MM.1S (cell line): ENCODE data around the gene GSC.
A peak's percentile ranks its signal among the peaks of the same experiment; 100 is the strongest.

Experiments
- DNase-seq: peaks from one replicate; pipeline ENCODE4 v3.0.0-alpha.2; 2015
- H2AFZ ChIP-seq: fragments of 300-600 bp; sonication (generic); 2 replicates; pipeline ENCODE4 v1.6.0; 2016; ENCODE audit warnings: antibody characterized with exemption, low read length
- H3F3A ChIP-seq: fragments of 300-600 bp; sonication (generic); 2 replicates; pipeline ENCODE4 v1.6.1; 2016; ENCODE audit warnings: mild to moderate bottlenecking, antibody characterized with exemption, low read length, moderate library complexity, mixed read lengths; ENCODE audit not compliant: insufficient read depth
- H3K27ac ChIP-seq: fragments of 300-600 bp; sonication (generic); 2 replicates; pipeline ENCODE4 v1.5.1; 2016; ENCODE audit warnings: mild to moderate bottlenecking, low read length
- H3K27me3 ChIP-seq: fragments of 300-600 bp; sonication (generic); replicated peaks from 2 replicates; pipeline ENCODE4 v1.6.0; 2016; ENCODE audit warnings: low read length; ENCODE audit not compliant: insufficient read depth
- H3K36me3 ChIP-seq: fragments of 300-600 bp; sonication (generic); replicated peaks from 2 replicates; pipeline ENCODE4 v1.6.1; 2016; ENCODE audit warnings: mild to moderate bottlenecking, low read length, mixed read lengths; ENCODE audit not compliant: insufficient read depth
- H3K4me1 ChIP-seq: fragments of 300-600 bp; sonication (generic); 2 replicates; pipeline ENCODE4 v1.6.1; 2016; ENCODE audit warnings: low read length, mixed read lengths
- H3K4me2 ChIP-seq: fragments of 300-600 bp; sonication (generic); 2 replicates; pipeline ENCODE4 v1.6.0; 2016; ENCODE audit warnings: low read depth, low read length
- H3K4me3 ChIP-seq: fragments of 300-600 bp; sonication (generic); 2 replicates; pipeline ENCODE4 v1.5.1; 2016; ENCODE audit warnings: low read length, mixed read lengths
- H3K79me2 ChIP-seq: fragments of 300-600 bp; sonication (generic); 2 replicates; pipeline ENCODE4 v1.6.1; 2016; ENCODE audit warnings: mixed run types, low read length, mixed read lengths
- H3K9ac ChIP-seq: fragments of 300-600 bp; sonication (generic); 2 replicates; pipeline ENCODE4 v1.6.1; 2016; ENCODE audit warnings: low read length, mixed read lengths
- H3K9me2 ChIP-seq: fragments of 300-600 bp; sonication (generic); replicated peaks from 2 replicates; pipeline ENCODE4 v1.6.1; 2016; ENCODE audit warnings: mild to moderate bottlenecking, low read length, mixed read lengths; ENCODE audit not compliant: insufficient read depth
- H3K9me3 ChIP-seq: fragments of 300-600 bp; sonication (generic); replicated peaks from 2 replicates; pipeline ENCODE4 v1.6.1; 2016; ENCODE audit warnings: mild to moderate bottlenecking, low read length, mixed read lengths; ENCODE audit not compliant: insufficient read depth
- H4K20me1 ChIP-seq: fragments of 300-600 bp; sonication (generic); 2 replicates; pipeline ENCODE4 v1.6.1; 2016; ENCODE audit warnings: mild to moderate bottlenecking, low read length, moderate library complexity, mixed read lengths; ENCODE audit not compliant: insufficient read depth
- EZH2 ChIP-seq: fragments of 300-600 bp; sonication (generic); optimal IDR thresholded peaks from 2 replicates; pipeline ENCODE3; 2017; ENCODE audit warnings: low read depth, mild to moderate bottlenecking, antibody characterized with exemption, low read length, mixed read lengths
- EZH2phosphoT487 ChIP-seq: fragments of 300-600 bp; sonication (generic); IDR thresholded peaks from 2 replicates; pipeline ENCODE4 v1.6.1; 2018; ENCODE audit warnings: antibody characterized with exemption, low read length
- TF ChIP-seq, protein P1 (sequence below): fragments of 300-600 bp; sonication (generic); IDR thresholded peaks from 2 replicates; pipeline ENCODE4 v1.5.1; 2016; ENCODE audit warnings: antibody characterized with exemption, low read length, mixed read lengths

GSC gene

DNA sequence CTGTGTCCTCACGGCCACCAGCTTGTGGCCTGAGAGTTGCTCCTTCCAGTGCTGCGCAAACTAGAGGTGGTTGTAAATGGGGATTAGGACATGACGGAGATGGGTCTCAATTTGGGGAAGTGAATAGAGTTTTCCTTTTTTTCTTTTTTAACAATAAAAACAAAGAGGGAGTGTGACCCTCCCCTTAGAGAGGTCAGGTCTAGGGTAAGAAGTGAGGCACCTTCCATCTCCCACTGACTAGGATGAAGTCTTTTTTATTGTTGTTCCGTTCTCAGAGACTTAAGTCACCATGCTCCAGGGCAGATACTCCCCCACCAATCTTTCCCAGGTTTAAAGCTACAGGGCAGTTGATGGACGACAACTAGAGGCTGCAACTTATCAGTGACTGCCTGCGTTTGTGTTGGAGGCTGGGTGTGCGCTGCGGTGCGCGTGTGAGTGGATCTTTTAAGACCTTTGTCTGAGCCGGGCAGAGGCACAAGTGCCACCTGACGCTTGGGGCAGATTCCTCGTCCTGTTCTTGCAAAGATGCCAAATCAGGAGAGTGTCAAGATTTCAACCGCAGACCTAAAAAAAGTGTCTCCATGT lies 2.1 kb upstream of the GSC start:
- DNase-seq = no peak
- H3K4me3 ChIP-seq = no peak overlapping the region
- peaks cover 42% of the 10 kb centered on the region for H3K27me3 ChIP-seq

DNA sequence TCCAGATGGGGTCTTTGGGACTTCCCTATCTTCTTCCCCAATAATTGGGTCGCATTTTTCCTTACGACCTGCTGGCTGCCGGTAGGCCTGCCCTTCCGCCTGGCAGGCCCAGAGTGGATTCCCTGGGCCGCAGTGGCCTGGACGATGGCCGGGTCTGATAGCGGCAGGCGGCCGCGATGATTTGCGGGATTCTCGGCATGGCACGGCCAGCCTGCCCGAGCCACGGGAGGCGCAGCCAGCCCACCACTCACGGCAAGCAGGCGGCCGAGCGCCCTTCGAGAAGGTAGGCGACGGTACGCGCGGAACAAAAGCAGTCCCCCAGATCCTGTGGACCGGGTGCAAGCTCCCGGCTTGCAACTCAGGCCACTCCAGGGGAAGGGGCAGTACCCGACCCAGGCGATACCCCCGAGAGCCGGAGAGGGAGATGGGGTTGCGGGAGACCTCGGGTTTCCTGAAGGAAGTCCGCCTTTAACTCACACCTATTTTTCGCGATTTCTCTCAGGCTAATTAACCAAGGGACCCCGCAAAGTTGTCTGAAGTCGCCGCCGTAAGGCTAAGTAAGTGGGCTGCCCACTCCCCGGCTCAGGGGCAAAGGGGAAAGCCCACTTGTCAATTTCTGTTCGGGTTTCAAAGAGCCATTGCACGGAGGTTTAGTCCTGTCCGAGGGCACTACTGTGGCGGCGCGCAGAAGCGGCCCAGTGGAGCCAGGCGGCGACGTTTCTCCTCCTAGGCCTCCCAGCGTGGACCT lies 1.4 kb upstream of the GSC start:
- Histone ChIP-seq H2AFZ (no peak overlapping the region), H3K36me3 (no peaks in the 10 kb centered on the region), H3K9me3 (no peaks in the 10 kb centered on the region), H3K27ac (no peak overlapping the region), H3K27me3 (peaks cover 45% of the 10 kb centered on the region), H3F3A (no peaks in the 10 kb centered on the region), H3K4me1 (no peaks in the 10 kb centered on the region), H3K4me2 (no peak overlapping the region), H3K79me2 (no peaks in the 10 kb centered on the region), H4K20me1 (no peaks in the 10 kb centered on the region), H3K9me2 (no peaks in the 10 kb centered on the region), H3K9ac (no peak overlapping the region), H3K4me3 (no peak overlapping the region)
- no peak for TF ChIP-seq EZH2
- no peak for DNase-seq

More for the DNA sequence above, 2.1 kb upstream of the GSC start:
- Histone ChIP-seq H3K79me2 (no peaks in the 10 kb centered on the region), H4K20me1 (no peaks in the 10 kb centered on the region), H3K27ac (no peak overlapping the region), H3K9me2 (no peaks in the 10 kb centered on the region), H3K4me1 (no peaks in the 10 kb centered on the region), H3K36me3 (no peaks in the 10 kb centered on the region), H2AFZ (no peak overlapping the region), H3K4me2 (no peak overlapping the region), H3K9me3 (no peaks in the 10 kb centered on the region), H3K9ac (no peak overlapping the region), H3F3A (no peaks in the 10 kb centered on the region)
- TF ChIP-seq EZH2 (no peak), EZH2phosphoT487 (no peak)
- TF ChIP-seq, protein P1, sequence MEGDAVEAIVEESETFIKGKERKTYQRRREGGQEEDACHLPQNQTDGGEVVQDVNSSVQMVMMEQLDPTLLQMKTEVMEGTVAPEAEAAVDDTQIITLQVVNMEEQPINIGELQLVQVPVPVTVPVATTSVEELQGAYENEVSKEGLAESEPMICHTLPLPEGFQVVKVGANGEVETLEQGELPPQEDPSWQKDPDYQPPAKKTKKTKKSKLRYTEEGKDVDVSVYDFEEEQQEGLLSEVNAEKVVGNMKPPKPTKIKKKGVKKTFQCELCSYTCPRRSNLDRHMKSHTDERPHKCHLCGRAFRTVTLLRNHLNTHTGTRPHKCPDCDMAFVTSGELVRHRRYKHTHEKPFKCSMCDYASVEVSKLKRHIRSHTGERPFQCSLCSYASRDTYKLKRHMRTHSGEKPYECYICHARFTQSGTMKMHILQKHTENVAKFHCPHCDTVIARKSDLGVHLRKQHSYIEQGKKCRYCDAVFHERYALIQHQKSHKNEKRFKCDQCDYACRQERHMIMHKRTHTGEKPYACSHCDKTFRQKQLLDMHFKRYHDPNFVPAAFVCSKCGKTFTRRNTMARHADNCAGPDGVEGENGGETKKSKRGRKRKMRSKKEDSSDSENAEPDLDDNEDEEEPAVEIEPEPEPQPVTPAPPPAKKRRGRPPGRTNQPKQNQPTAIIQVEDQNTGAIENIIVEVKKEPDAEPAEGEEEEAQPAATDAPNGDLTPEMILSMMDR = no peak

DNA sequence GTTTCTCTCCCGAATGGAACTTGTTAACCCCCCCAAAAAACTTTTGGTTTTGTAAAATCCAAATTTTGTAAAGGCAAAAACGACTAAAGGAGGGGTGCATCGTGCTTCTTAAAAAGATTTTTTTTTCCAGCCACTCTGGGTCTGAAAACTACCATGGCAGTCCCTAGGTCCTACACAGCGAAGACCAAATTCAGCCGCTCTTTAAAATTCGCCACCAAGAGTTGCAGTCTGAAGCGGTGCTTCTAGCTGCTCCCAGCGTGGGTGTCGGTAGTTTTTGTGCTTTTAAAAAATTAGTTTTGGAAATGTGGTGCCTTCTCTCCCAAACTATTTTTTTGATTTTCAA lies 873 bp upstream of the GSC start:
- Histone ChIP-seq H3K36me3 (no peaks in the 10 kb centered on the region), H3K9me2 (no peaks in the 10 kb centered on the region), H3K27me3 (peaks cover 45% of the 10 kb centered on the region), H3K79me2 (no peaks in the 10 kb centered on the region), H3K4me1 (no peaks in the 10 kb centered on the region), H3K27ac (no peak overlapping the region), H3K4me2 (no peak overlapping the region), H3K4me3 (no peak overlapping the region), H2AFZ (no peak overlapping the region), H3K9me3 (no peaks in the 10 kb centered on the region), H4K20me1 (no peaks in the 10 kb centered on the region), H3K9ac (no peak overlapping the region), H3F3A (no peaks in the 10 kb centered on the region)
- TF ChIP-seq EZH2 = no peak
- DNase-seq = no peak

DNA sequence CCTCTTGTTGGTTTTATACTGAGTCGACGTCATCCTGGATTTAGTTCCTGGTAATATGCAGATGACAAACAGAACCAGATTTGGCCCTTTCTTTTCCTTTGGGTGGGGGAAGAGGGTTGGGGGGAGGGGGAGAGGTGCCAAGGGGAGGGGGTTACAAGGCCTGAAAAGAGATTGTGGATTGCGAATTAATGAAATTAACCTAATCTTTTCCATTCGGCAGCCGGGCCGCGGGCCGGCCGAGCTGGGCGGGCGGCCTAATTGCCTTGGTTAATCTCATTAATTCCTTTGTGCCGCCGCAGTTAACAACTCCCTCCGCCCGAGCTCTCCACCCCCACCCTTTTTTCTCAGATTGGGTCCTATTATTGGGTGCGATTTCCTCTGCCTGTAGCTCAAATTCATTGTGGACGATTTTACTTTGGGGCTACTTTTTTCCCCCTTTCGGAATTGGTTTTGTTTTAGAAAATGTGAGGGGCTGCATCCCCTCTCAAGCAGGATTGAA lies 387 bp upstream of the GSC start:
- DNase-seq = no peak
- Histone ChIP-seq H4K20me1 (no peaks in the 10 kb centered on the region), H3K27ac (no peak overlapping the region), H3F3A (no peaks in the 10 kb centered on the region), H2AFZ (no peak overlapping the region), H3K27me3 (peaks cover 45% of the 10 kb centered on the region), H3K4me1 (no peaks in the 10 kb centered on the region), H3K79me2 (no peaks in the 10 kb centered on the region), H3K36me3 (no peaks in the 10 kb centered on the region), H3K9me3 (no peaks in the 10 kb centered on the region), H3K9ac (no peak overlapping the region), H3K9me2 (no peaks in the 10 kb centered on the region), H3K4me2 (peak overlapping the region; percentile 34; the same call in 1 of the 2 replicates), H3K4me3 (peak overlapping the region; percentile 25; the same call in 1 of the 2 replicates)
- no peak for TF ChIP-seq EZH2phosphoT487
- no peak for TF ChIP-seq EZH2
- TF ChIP-seq, protein P1 = no peak
